SK-N-MC (cell line): ENCODE measurements around the gene TCF3.

Experiments
- EZH2 ChIP-seq: fragments of 200-600 bp; sonication (generic); IDR thresholded peaks from one replicate; pipeline ENCODE4 v1.6.1; 2017; ENCODE audit warnings: antibody characterized with exemption
- POLR2AphosphoS5 ChIP-seq: IDR thresholded peaks from 2 replicates; pipeline ENCODE4 v1.6.1; 2012; ENCODE audit warnings: mild to moderate bottlenecking, low read depth, low read length, borderline replicate concordance

GRCh38 chr19:1602091-1602707 is 50.2 kb downstream of the TCF3 start:
- TF ChIP-seq POLR2AphosphoS5 (no peak), EZH2 (no peak)
